Mesothelial cell of epicardium (in vitro differentiated cells): Measurements from ENCODE around the gene KRTAP9-6. TPM values are rescaled to one million over a fixed set of nuclear protein-coding genes. Genes with fewer than 3 reads are reported as not detected.
"Not testable (repeated sequence)": the region's sequence is repeated elsewhere in the genome, so short reads cannot be mapped to it uniquely, and the experiment has no call there.

Experiments
- DNase-seq, 2 experiments: peaks; one replicate each; pipeline ENCODE4 v3.0.0; 2021; ENCODE audit warnings: low spot score in 2 of 2; ENCODE audit not compliant: unreplicated experiment in 2 of 2
- H3K27ac Mint-ChIP-seq: 2 replicates; pipeline ENCODE4 v1.8.0; 2021; ENCODE audit warnings: mixed read lengths
- H3K27me3 Mint-ChIP-seq: 2 replicates; pipeline ENCODE4 v1.8.0; 2021; ENCODE audit warnings: low read depth, mixed read lengths
- H3K36me3 Mint-ChIP-seq: 2 replicates; pipeline ENCODE4 v1.8.0; 2021; ENCODE audit warnings: mixed read lengths
- H3K4me1 Mint-ChIP-seq: 2 replicates; pipeline ENCODE4 v1.8.0; 2021; ENCODE audit warnings: mixed read lengths
- H3K4me3 Mint-ChIP-seq: 2 replicates; pipeline ENCODE4 v1.8.0; 2021; ENCODE audit warnings: mild to moderate bottlenecking, moderate library complexity, mixed read lengths
- H3K9me3 Mint-ChIP-seq: 2 replicates; pipeline ENCODE4 v1.8.0; 2021; ENCODE audit warnings: mixed read lengths
- total RNA-seq: library from RNA; stranded (reverse); gene quantifications from 3 replicates; pipeline ENCODE4 v1.2.1, GENCODE V29; 2021
- TF ChIP-seq, protein P1 (sequence below): fragments of 200-600 bp; sonication (generic); IDR thresholded peaks from one replicate; pipeline ENCODE4 v1.5.0; 2021; ENCODE audit warnings: antibody characterized with exemption; ENCODE audit not compliant: unreplicated experiment

The KRTAP9-6 gene
- total RNA-seq, 1 donor from 2014 or later: not detected

DNA sequence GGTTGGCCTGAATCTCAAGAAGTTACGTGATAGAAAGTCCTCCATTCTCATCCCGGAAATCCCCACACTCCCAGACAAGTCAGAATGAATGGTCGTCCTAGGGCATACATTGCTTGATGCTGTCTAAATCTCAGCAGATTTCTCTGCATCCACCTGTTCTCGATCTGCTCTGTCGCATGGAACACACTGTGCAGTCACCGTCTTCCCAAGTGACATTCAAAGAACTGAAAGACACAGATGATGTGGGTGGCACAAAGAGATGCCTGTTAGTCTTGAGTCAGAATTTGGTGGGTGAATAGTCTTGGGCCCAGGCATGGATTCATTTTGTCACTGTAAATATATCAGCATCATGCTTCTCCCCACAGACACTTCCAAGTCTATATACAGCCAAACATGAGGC is 33.4 kb upstream of the KRTAP9-6 start:
- TF ChIP-seq, protein P1, sequence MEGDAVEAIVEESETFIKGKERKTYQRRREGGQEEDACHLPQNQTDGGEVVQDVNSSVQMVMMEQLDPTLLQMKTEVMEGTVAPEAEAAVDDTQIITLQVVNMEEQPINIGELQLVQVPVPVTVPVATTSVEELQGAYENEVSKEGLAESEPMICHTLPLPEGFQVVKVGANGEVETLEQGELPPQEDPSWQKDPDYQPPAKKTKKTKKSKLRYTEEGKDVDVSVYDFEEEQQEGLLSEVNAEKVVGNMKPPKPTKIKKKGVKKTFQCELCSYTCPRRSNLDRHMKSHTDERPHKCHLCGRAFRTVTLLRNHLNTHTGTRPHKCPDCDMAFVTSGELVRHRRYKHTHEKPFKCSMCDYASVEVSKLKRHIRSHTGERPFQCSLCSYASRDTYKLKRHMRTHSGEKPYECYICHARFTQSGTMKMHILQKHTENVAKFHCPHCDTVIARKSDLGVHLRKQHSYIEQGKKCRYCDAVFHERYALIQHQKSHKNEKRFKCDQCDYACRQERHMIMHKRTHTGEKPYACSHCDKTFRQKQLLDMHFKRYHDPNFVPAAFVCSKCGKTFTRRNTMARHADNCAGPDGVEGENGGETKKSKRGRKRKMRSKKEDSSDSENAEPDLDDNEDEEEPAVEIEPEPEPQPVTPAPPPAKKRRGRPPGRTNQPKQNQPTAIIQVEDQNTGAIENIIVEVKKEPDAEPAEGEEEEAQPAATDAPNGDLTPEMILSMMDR: no peak
- Mint-ChIP-seq H3K9me3 (peaks cover 6% of the 10 kb centered on the region), H3K4me1 (peaks cover 9% of the 10 kb centered on the region), H3K36me3 (no peaks in the 10 kb centered on the region), H3K27me3 (peaks cover 23% of the 10 kb centered on the region), H3K4me3 (no peak overlapping the region), H3K27ac (no peak overlapping the region)
- DNase-seq: no peak

DNA sequence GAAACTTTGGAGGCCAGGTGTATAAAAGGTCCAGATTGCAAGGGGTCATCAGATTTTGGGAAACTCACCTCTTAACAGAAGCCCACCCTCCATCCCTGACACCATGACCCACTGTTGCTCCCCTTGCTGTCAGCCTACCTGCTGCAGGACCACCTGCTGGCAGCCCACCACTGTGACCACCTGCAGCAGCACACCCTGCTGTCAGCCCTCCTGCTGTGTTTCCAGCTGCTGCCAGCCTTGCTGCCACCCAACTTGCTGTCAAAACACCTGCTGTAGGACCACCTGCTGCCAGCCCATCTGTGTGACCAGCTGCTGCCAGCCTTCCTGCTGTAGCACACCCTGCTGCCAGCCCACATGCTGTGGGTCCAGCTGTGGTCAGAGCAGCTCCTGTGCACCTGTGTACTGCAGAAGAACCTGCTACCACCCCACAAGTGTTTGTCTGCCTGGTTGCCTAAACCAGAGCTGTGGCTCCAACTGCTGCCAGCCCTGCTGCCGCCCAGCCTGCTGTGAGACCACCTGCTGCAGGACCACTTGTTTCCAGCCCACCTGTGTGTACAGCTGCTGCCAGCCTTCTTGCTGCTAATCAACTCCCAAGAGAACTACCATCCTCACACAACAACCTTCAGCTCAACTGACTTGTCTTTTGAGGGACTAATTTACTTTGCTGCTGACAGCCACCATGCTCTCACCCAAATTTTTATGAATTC is 32.6 kb upstream of the KRTAP9-6 start, which contains the start of gene KRTAP9-3:
Gene KRTAP9-3, plus strand, starts transcription at position 51 of the 707 bp plus-strand sequence. Its CDS starts 53 bp downstream, at position 104.
- not testable (repeated sequence) for DNase-seq, H3K9me3 Mint-ChIP-seq, H3K27ac Mint-ChIP-seq, H3K36me3 Mint-ChIP-seq, H3K4me3 Mint-ChIP-seq, H3K4me1 Mint-ChIP-seq
- peaks cover 23% of the 10 kb centered on the region for H3K27me3 Mint-ChIP-seq

DNA sequence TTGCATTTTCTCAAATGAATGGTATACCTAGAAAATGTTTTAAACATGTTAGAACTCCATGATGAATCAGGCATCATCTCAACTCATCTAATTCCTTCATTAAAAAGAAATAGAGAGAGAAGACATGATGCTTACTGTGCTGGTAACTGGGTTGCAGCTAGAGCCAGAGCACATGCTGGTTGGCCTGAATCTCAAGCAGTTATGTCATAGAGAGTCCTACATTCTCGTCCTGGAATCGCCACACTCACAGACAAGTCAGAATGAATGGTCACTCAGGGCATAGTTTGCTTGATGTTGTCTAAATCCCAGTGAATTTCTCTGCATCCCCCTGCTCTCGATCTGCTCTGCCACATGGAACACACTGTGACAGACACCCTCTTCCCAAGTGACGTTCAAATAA is 28.1 kb upstream of the KRTAP9-6 start:
- not testable (repeated sequence) for H3K4me1 Mint-ChIP-seq, H3K4me3 Mint-ChIP-seq, H3K27ac Mint-ChIP-seq, DNase-seq, H3K36me3 Mint-ChIP-seq
- Mint-ChIP-seq H3K9me3 (peaks cover 14% of the 10 kb centered on the region), H3K27me3 (peaks cover 25% of the 10 kb centered on the region)

DNA sequence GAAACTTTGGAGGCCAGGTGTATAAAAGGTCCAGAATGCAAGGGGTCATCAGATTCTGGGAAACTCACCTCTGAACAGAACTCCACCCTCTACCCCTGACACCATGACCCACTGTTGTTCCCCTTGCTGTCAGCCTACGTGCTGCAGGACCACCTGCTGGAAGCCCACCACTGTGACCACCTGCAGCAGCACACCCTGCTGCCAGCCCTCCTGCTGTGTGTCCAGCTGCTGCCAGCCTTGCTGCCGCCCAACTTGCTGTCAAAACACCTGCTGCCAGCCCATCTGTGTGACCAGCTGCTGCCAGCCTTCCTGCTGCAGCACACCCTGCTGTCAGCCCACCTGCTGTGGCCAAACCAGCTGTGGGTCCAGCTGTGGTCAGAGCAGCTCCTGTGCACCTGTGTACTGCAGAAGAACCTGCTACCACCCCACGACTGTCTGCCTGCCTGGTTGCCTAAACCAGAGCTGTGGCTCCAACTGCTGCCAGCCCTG is 27.2 kb upstream of the KRTAP9-6 start, which contains the start of gene KRTAP9-8:
Gene KRTAP9-8, plus strand, starts transcription at position 51 of the 489 bp plus-strand sequence. Its CDS starts 53 bp downstream, at position 104.
- H3K4me3 Mint-ChIP-seq, H3K36me3 Mint-ChIP-seq, H3K27ac Mint-ChIP-seq, H3K4me1 Mint-ChIP-seq, DNase-seq: not testable (repeated sequence)
- peaks cover 24% of the 10 kb centered on the region for H3K27me3 Mint-ChIP-seq
- H3K9me3 Mint-ChIP-seq: peaks cover 23% of the 10 kb centered on the region

DNA sequence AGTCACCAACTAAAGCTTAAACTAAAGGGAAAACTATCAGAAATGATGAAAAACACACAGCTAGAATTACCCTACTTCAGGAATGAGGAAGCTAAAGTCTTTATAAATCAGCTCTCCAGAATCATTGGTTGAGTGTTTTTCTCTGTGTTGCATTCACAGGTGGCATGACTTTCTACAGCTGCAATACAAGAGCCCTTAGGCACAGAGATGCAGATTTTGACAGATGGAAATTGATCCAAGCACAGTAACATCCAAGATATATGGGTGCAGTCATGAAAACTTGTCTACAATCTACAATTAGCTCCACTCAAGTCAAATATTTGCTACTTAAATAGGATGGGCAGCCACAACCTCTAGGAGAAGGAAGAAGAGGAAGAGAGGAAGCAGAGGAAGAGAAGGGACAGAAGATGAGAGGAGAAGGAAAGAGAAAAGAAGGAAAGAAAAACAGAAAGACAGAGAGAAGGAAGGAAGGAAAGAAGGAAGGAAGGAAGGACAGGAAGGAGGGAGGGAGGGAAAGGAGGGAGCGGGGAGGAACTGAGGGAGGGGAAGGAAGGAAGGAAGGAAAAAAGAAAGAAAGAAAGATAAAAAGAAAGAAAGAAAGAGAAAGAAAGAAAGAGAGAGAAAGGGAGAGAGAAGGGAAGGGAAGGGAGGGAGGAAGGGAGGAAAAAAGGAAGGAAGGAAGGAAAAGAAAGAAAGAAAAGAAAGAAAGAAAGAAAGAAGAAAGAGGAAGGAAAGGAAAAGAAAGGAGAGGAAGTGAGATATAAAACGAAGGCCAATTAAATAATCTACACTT is 18.0 kb upstream of the KRTAP9-6 start:
- H3K36me3 Mint-ChIP-seq, DNase-seq, H3K4me1 Mint-ChIP-seq, H3K4me3 Mint-ChIP-seq: not testable (repeated sequence)
- H3K27ac Mint-ChIP-seq: peak overlapping the region; percentile 47
- H3K9me3 Mint-ChIP-seq: peaks cover 16% of the 10 kb centered on the region
- peaks cover 36% of the 10 kb centered on the region for H3K27me3 Mint-ChIP-seq

DNA sequence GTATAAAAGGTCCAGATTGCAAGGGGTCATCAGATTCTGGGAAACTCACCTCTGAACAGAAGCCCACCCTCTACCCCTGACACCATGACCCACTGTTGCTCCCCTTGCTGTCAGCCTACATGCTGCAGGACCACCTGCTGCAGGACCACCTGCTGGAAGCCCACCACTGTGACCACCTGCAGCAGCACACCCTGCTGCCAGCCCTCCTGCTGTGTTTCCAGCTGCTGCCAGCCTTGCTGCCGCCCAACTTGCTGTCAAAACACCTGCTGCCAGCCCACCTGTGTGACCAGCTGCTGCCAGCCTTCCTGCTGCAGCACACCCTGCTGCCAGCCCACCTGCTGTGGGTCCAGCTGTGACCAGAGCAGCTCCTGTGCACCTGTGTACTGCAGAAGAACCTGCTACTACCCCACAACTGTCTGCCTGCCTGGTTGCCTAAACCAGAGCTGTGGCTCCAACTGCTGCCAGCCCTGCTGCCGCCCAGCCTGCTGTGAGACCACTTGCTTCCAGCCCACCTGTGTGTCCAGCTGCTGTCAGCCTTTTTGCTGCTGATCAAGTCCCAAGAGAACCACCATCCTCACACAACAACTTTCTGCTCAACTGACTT is 15.4 kb upstream of the KRTAP9-6 start, which contains the start of gene KRTAP9-4:
Gene KRTAP9-4, plus strand, starts transcription at position 51 of the 604 bp plus-strand sequence. Its CDS starts 34 bp downstream, at position 85.
- not testable (repeated sequence) for H3K4me3 Mint-ChIP-seq, H3K27ac Mint-ChIP-seq, H3K36me3 Mint-ChIP-seq, DNase-seq, H3K9me3 Mint-ChIP-seq
- H3K4me1 Mint-ChIP-seq: peaks cover 13% of the 10 kb centered on the region
- peaks cover 48% of the 10 kb centered on the region for H3K27me3 Mint-ChIP-seq

DNA sequence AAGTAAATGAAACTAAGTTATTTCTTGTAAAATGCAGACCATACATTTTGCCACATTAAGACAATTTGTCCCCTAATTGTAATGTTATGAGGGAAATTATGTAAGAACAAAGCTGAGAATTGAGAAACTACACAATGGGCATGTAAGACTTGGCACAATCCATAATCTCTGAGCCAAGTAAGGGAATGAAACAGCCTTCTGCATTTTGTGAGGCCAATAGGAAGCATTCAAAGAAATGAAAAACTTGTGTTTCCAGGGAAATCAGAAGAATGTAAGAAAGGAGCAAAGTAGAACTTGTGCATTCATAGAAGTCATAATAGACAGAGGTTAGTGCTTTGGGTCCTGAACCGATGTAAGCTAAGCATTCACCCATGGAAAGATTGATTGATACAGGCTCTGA is 13.9 kb upstream of the KRTAP9-6 start:
- Mint-ChIP-seq H3K4me3 (no peak overlapping the region), H3K27me3 (peaks cover 58% of the 10 kb centered on the region), H3K36me3 (no peaks in the 10 kb centered on the region), H3K27ac (no peak overlapping the region), H3K4me1 (peaks cover 13% of the 10 kb centered on the region), H3K9me3 (no peaks in the 10 kb centered on the region)
- TF ChIP-seq, protein P1: no peak
- DNase-seq: no peak
